ENCODE measurements around the gene USP25. TPM values are rescaled to one million over a fixed set of nuclear protein-coding genes. Genes with fewer than 3 reads are reported as not detected.

Gene USP25
- total and polyA plus RNA-seq, 2 experiments from 2014 or later: 18.7 to 59.5 TPM

DNA sequence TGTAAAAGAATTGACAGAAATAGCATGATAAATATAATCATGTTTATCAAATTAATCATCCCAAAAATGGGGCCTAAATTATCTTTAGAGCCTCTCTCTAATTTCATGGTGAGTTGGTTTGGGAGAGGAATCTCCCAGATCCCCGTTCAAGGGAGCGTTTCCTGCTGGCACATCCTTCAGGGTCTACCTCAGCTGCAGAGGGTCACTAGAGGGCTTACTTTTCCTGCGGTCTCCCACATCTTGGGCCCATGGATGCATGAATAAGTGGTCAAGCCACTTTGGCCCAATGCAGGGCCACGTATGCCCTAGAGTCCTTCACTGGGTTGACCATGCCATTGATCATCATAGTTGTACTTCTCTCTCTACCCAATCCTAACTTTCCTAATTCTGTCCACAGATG, 164.1 kb downstream of the USP25 start:
- WGBS (ENCODE audit: low lambda C conversion rate, missing lambda C conversion rate): 83% methylated on average over 4 of the region's 4 CpGs
- Histone ChIP-seq H2AFZ (no peak overlapping the region), H4K20me1 (ENCODE audit: insufficient read depth, poor library complexity, severe bottlenecking) (no peaks in the 10 kb centered on the region), H3K27ac (no peak overlapping the region), H3K4me1 (ENCODE audit: insufficient read depth) (no peaks in the 10 kb centered on the region), H3K4me2 (no peak overlapping the region), H3K9me2 (replicated peaks; ENCODE audit: insufficient read depth) (no peaks in the 10 kb centered on the region), H3K9me3 (ENCODE audit: low read depth) (no peaks in the 10 kb centered on the region), H3K27me3 (no peaks in the 10 kb centered on the region), H3K79me2 (no peaks in the 10 kb centered on the region), H3K4me3 (no peak overlapping the region), H3K36me3 (replicated peaks; ENCODE audit: insufficient read depth, low read depth) (no peaks in the 10 kb centered on the region)
- DNase-seq (ENCODE audit: low spot score): no peak
- no peak for TF ChIP-seq EZH2phosphoT487 (IDR thresholded peaks at IDR 0.05; ENCODE audit: low read depth, severe bottlenecking, unreplicated experiment)

DNA sequence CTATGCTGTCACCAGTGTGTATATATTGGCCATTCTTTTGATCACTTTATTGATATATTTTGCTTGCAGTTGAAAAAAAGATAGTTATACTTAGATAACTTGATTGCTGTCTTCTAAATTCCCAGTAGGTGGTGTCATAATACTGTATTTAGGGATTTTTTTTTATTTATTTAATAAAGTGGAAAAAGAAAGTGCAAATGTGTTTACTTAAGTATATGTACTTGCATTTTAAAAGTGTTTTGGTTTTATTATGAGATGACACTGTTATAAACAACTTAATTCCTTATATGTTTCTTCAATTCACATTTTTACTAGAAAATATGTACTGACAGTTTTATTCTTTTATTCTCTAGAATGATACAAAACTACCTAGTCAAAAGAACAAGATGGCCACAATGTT, 164.8 kb downstream of the USP25 start:
- no peak overlapping the region for H3K4me3 ChIP-seq
- H2AFZ ChIP-seq: no peak overlapping the region
- peaks cover 2% of the 10 kb centered on the region for H3K9me3 ChIP-seq (ENCODE audit: low read depth)
- DNase-seq (ENCODE audit: low spot score): no peak
- no peak overlapping the region for H3K4me2 ChIP-seq
- no peaks in the 10 kb centered on the region for H3K79me2 ChIP-seq
- no peaks in the 10 kb centered on the region for H3K36me3 ChIP-seq (replicated peaks; ENCODE audit: insufficient read depth, low read depth)
- TF ChIP-seq EZH2 (IDR thresholded peaks at IDR 0.05; ENCODE audit: borderline replicate concordance): no peak
- TF ChIP-seq EZH2phosphoT487 (IDR thresholded peaks at IDR 0.05; ENCODE audit: low read depth, severe bottlenecking, unreplicated experiment): no peak
- TF ChIP-seq, protein P1, sequence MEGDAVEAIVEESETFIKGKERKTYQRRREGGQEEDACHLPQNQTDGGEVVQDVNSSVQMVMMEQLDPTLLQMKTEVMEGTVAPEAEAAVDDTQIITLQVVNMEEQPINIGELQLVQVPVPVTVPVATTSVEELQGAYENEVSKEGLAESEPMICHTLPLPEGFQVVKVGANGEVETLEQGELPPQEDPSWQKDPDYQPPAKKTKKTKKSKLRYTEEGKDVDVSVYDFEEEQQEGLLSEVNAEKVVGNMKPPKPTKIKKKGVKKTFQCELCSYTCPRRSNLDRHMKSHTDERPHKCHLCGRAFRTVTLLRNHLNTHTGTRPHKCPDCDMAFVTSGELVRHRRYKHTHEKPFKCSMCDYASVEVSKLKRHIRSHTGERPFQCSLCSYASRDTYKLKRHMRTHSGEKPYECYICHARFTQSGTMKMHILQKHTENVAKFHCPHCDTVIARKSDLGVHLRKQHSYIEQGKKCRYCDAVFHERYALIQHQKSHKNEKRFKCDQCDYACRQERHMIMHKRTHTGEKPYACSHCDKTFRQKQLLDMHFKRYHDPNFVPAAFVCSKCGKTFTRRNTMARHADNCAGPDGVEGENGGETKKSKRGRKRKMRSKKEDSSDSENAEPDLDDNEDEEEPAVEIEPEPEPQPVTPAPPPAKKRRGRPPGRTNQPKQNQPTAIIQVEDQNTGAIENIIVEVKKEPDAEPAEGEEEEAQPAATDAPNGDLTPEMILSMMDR (IDR thresholded peaks at IDR 0.05; ENCODE audit: poor library complexity): peak; percentile 71
- no peaks in the 10 kb centered on the region for H3K27me3 ChIP-seq
- H3K27ac ChIP-seq: no peak overlapping the region
- no peaks in the 10 kb centered on the region for H4K20me1 ChIP-seq (ENCODE audit: insufficient read depth, poor library complexity, severe bottlenecking)
- H3K9me2 ChIP-seq (replicated peaks; ENCODE audit: insufficient read depth): no peaks in the 10 kb centered on the region
- H3K4me1 ChIP-seq (ENCODE audit: insufficient read depth): no peaks in the 10 kb centered on the region

DNA sequence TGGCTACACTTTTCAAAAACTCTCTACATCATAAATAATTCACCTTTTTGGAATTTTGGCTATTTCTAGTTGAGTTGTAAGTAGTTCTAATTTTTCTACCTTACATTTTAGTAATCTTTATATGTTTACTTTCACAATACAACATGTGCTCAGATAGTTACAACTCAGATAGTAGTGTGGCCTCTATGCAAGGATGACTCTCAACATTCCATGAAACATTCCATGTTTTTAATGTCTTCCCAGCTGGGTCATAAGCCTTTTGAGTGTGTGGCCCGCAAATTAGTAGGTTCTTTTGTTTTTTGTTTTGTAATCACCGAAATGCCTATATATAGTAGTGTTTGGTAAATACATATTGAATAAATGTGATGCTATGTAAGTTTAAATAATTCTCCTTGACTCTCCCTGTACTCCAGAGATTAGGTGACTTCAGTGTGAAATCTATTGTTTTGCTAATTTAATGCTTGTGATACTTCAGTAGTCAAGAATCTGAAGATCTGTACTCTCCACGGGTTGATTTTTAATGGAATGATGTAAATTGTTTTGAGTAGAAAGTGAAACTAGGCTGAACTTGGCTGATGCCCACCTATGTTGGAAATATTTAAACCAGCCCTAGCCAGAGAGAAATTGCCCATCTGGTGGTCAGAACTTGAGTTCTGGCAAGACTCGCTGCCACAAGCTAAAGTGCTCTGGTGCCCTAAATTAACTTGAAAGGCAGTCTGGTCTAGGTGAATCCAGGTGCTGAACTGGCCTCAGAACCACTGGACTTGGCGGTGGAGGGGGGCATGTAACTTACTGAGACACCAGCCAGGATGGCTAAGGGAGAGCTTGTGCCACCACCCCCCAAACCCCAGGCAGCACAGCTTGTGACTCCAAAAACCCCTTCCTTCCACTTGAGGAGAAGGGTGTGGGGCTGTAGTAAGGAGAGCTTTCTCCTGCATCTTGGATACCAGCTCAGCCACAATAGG, 165.6 kb downstream of the USP25 start:
- TF ChIP-seq EZH2 (IDR thresholded peaks at IDR 0.05; ENCODE audit: borderline replicate concordance): no peak
- no peak for TF ChIP-seq EZH2phosphoT487 (IDR thresholded peaks at IDR 0.05; ENCODE audit: low read depth, severe bottlenecking, unreplicated experiment)
- TF ChIP-seq, protein P1 (IDR thresholded peaks at IDR 0.05; ENCODE audit: poor library complexity): no peak
- no peak for DNase-seq (ENCODE audit: low spot score)
- Histone ChIP-seq H3K4me2 (no peak overlapping the region), H3K27ac (no peak overlapping the region), H3K27me3 (no peaks in the 10 kb centered on the region), H3K9me2 (replicated peaks; ENCODE audit: insufficient read depth) (no peaks in the 10 kb centered on the region), H3K4me1 (ENCODE audit: insufficient read depth) (no peaks in the 10 kb centered on the region), H3K9me3 (ENCODE audit: low read depth) (peaks cover 4% of the 10 kb centered on the region), H4K20me1 (ENCODE audit: insufficient read depth, poor library complexity, severe bottlenecking) (no peaks in the 10 kb centered on the region), H3K79me2 (no peaks in the 10 kb centered on the region), H3K4me3 (no peak overlapping the region), H2AFZ (no peak overlapping the region), H3K36me3 (replicated peaks; ENCODE audit: insufficient read depth, low read depth) (no peaks in the 10 kb centered on the region)
- 92% methylated on average over 5 of the region's 5 CpGs for WGBS (ENCODE audit: low lambda C conversion rate, missing lambda C conversion rate)

DNA sequence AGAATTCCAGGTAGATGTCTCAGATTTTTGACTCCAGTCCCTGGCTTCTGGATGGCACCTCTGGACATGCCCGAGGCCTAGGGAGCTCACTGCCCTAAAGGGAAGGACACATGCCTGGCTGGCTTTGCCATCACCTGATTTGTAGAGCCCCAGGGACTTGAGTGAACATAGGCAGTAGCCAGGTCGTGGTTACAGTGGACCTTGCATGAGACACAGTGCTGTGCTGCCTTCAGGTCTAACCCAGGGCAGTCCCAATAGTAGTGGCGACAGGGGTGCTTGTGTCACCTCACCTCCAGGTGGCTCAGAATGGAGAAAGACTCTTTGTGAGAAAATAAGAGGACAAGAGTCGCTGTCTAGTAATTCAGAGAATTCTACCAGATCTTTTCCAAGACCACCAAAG, 166.7 kb downstream of the USP25 start:
- no peak overlapping the region for H3K27ac ChIP-seq
- H4K20me1 ChIP-seq (ENCODE audit: insufficient read depth, poor library complexity, severe bottlenecking): no peaks in the 10 kb centered on the region
- no peak for DNase-seq (ENCODE audit: low spot score)
- 98% methylated on average over 4 of the region's 4 CpGs for WGBS (ENCODE audit: low lambda C conversion rate, missing lambda C conversion rate)
- H3K36me3 ChIP-seq (replicated peaks; ENCODE audit: insufficient read depth, low read depth): no peaks in the 10 kb centered on the region
- H3K9me2 ChIP-seq (replicated peaks; ENCODE audit: insufficient read depth): no peaks in the 10 kb centered on the region
- no peak overlapping the region for H3K4me3 ChIP-seq
- H3K4me2 ChIP-seq: no peak overlapping the region
- H3K79me2 ChIP-seq: no peaks in the 10 kb centered on the region
- TF ChIP-seq EZH2 (IDR thresholded peaks at IDR 0.05; ENCODE audit: borderline replicate concordance): no peak
- H2AFZ ChIP-seq: no peak overlapping the region
- no peaks in the 10 kb centered on the region for H3K4me1 ChIP-seq (ENCODE audit: insufficient read depth)
- H3K27me3 ChIP-seq: no peaks in the 10 kb centered on the region
- peaks cover 4% of the 10 kb centered on the region for H3K9me3 ChIP-seq (ENCODE audit: low read depth)

All from hepatocyte (in vitro differentiated cells).